Stimulated activated CD4-positive, alpha-beta T cell treated with anti-CD3 and anti-CD28 coated beads, TNF-alpha, amount 100 ng/mL, for 48 hours (primary cell): ENCODE measurements around the gene VSTM4.

ENCODE experiments used
- DNase-seq, 3 donors: peaks; one replicate each; pipeline ENCODE4 v3.0.0-alpha.2; 2020; ENCODE audit warnings: low read depth in 3 of 3

VSTM4 gene

DNA sequence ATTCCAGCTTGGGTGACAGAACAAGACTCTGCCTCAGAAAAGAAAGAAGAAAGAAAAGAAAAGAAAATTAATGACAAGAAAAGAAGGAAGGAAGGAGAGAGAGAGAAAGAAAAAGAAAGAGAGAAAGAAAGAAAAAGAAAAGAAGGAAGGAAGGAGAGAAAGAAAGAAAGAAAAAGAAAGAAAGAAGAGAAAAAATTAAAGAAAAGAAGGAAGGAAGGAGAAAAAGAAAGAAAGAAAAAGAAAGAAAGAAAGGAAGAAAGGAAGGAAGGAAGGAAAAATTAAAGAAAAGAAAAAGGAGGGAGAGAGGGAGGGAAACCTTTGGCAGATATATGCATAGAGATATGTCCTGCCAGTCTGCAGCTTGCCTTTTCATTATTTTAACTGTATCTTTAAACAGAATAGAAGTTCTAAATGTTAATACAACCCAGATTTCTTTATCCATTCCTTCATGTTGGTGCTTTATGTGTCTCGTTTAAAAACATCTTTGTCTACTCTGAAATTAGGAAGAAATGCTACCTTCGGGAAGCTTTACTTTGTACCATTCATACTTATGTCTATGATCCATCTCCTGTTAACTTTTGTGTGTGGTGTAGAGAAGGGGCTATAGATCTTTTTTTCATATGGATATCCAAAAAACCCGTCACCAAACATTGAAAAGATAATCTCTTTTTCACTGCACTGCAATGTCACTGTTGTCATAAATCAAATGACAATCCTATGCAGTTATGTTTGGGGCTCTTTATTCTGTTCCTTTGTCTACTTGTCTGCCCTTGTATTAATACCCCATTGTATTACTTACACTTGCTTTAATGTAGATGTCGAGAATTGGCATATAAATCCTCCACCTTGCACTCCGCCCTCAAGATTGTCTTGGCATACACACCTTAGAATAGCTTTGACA lies 70.8 kb downstream of the VSTM4 start:
- no peak for DNase-seq

DNA sequence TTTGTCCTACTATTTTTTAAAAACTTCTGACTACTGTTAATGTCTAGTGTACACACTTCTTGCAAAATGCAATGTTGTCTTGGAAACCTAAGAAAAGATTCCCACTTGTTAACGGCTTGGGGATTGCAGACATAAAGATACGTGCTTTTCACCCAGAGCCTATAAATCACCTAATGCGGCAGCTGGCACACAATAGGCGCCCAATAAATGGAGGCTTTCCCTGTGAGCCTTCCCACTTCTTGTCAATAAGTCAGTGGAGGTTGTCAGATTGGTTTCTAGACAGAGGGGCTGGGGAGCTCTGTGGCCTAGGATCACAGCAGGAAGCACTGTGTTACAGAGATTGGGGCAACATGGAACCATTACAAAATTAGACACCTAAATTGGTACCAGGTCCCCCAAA lies 74.7 kb downstream of the VSTM4 start:
- no peak for DNase-seq

GRCh38 chr10:49039409-49039808 lies 75.9 kb downstream of the VSTM4 start:
- no peak for DNase-seq

- no peak for DNase-seq
Observed at GRCh38 chr10:49038711-49039110, 76.6 kb downstream of the VSTM4 start.

- DNase-seq: no peak
Observed at GRCh38 chr10:49037187-49037586, 78.1 kb downstream of the VSTM4 start.

DNA sequence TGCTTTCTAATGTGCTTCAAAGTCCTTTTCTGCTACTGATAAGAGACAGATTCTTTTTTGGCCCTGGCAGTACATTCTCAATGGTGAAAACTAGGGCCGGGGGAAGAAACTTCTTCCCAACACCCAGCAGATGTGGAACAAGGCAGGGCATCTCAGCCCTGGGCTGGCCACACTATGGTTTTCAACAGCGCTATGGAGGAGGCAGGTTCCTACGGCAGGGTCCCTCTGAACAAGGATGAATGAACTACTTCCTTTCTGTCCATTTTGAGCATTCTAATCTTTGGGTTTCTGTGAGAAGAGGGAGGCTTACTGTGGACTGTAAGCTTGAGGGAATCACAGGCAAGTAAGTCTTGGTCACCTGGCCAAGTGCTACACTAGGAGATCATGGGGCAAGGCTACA lies 78.7 kb downstream of the VSTM4 start:
- DNase-seq: no peak

DNA sequence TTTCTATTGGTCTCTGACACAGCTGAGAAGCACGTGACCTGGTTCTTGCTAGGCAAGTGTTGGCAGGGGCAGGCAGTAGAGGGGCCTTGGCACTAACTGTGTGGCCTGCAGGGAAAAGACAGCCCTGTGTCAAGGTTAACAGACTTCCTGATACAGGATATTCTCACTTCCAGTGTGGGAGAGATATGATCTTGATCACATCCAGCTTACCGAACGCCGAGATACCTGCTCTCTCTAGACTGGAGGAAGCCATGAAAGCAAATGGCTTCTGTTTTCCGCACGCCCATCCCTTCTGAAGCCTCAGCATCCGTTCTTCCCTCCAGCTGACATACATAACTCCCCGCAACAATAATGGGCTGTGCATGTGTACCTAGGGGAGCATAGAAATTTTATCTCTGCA lies 79.4 kb downstream of the VSTM4 start:
- DNase-seq: no peak

- no peak for DNase-seq
Observed at GRCh38 chr10:49034925-49035324, 80.4 kb downstream of the VSTM4 start.

- DNase-seq: no peak
Observed at GRCh38 chr10:49033939-49034338, 81.4 kb downstream of the VSTM4 start.

GRCh38 chr10:49029666-49030065 lies 85.7 kb downstream of the VSTM4 start:
- no peak for DNase-seq

GRCh38 chr10:49028639-49029038 lies 86.7 kb downstream of the VSTM4 start:
- no peak for DNase-seq

DNA sequence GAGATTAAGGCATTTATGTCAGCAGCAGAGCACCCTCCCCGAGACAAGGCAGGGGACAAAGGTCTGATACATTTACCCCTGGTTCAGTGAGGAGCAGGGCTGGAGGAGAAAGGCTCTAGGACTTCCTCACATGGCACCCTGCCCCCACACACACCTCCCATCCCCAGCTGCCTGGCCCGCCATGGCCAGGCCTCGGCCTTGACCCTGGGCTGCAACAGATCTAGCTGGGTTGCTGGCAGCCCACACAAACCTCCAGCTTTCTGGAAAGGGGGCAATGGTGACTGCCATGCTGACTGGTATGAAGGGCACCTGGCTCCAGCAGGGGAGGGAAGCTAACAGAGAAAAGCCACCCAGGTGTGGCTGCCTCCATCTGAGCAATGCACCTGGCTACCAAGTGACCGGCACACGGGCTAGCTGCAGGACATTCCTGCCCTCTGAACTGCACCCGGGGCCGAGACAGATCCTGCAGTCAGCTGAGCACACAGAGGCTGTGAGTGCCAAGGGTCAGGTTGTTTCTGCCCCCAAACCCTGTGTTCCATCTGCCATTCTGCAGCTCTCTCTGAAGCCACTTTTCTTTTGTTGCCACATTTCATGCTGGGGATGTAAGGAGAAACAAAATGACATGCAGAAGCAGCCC lies 89.9 kb downstream of the VSTM4 start:
- DNase-seq: no peak

GRCh38 chr10:49024484-49024883 lies 90.8 kb downstream of the VSTM4 start:
- DNase-seq: no peak

GRCh38 chr10:49023752-49024151 lies 91.6 kb downstream of the VSTM4 start:
- DNase-seq: no peak

GRCh38 chr10:49023071-49023470 lies 92.3 kb downstream of the VSTM4 start:
- no peak for DNase-seq

GRCh38 chr10:49021685-49022084 lies 93.6 kb downstream of the VSTM4 start:
- DNase-seq: no peak

GRCh38 chr10:49015700-49016099 lies 99.6 kb downstream of the VSTM4 start:
- DNase-seq: no peak

- no peak for DNase-seq
Observed at GRCh38 chr10:49012603-49013002, 102.7 kb downstream of the VSTM4 start.

- no peak for DNase-seq
Observed at GRCh38 chr10:49011756-49012155, 103.6 kb downstream of the VSTM4 start.

- no peak for DNase-seq
Observed at GRCh38 chr10:49010865-49011264, 104.5 kb downstream of the VSTM4 start.

- no peak for DNase-seq
Observed at GRCh38 chr10:49010295-49010694, 105.0 kb downstream of the VSTM4 start.

- DNase-seq: no peak
Observed at GRCh38 chr10:49009199-49009979, 105.9 kb downstream of the VSTM4 start.
